ENCODE results near the gene ITIH3.

ITIH3 gene

GRCh38 chr3:52820736-52821135 lies 26.1 kb downstream of the ITIH3 start:
- 0 out of 22 replicates have a peak overlapping the region, but pooled peaks of 1 of the 11 experiments have one; percentile 44 for H3K9ac ChIP-seq
- H3K27me3 ChIP-seq: no peaks in the 10 kb centered on the region
- H3K27ac ChIP-seq: peak overlapping the region in 1 of 11 experiments; percentile 97; a peak in 2 of 22 replicates
- peaks cover 0 to 20% (median 0%) of the 10 kb centered on the region in 11 experiments; a peak in 3 of 22 replicates for H3K36me3 ChIP-seq
- H3K9me3 ChIP-seq (replicated peaks in 1 of 11): no peaks in the 10 kb centered on the region
- H3K4me2 ChIP-seq: no peak overlapping the region
- peaks cover 0 to 45% (median 27%) of the 10 kb centered on the region in 10 experiments; a peak in 18 of 20 replicates for H3K4me1 ChIP-seq
- H3K4me3 ChIP-seq: no peak overlapping the region
- H4K20me1 ChIP-seq: no peaks in the 10 kb centered on the region
- TF ChIP-seq Cebpa-rat (IDR thresholded peaks at IDR 0.05): no peak

DNA sequence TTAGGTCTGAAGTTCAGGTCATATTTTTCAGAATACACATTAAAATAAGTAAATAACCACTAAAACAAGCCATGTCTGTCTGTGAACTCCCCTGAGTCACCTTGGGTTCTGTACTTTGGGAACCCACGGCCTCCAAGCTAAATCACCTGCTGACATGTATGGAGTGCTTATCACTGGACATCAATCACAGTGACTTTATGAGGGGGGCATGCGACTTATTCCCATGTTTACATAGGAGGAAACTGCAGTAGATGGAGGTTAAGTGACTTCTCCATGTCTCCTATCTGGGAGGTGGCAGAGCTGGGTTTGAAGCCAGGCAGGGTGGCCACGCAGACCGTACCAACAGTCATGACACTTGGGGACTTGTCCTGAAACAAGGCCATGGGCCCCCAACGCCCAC lies 27.8 kb downstream of the ITIH3 start:
- Histone ChIP-seq H3K9ac (peak overlapping the region in 1 of 11 experiments; percentile 18; a peak in 2 of 22 replicates), H3K4me1 (peaks cover under 1 to 39% (median 25%) of the 10 kb centered on the region in 10 experiments; a peak in 19 of 20 replicates), H3K4me2 (no peak overlapping the region), H3K27ac (peak overlapping the region in 1 of 11 experiments; percentile 25; a peak in 3 of 22 replicates), H3K36me3 (peaks cover 0 to 20% (median 0%) of the 10 kb centered on the region in 11 experiments; a peak in 3 of 22 replicates), H3K27me3 (no peaks in the 10 kb centered on the region), H4K20me1 (no peaks in the 10 kb centered on the region), H3K9me3 (replicated peaks in 1 of 11) (no peaks in the 10 kb centered on the region), H3K4me3 (no peak overlapping the region)
- TF ChIP-seq Cebpa-rat (IDR thresholded peaks at IDR 0.05): no peak

- no peak overlapping the region for H3K4me2 ChIP-seq
- no peak overlapping the region for H3K4me3 ChIP-seq
- no peaks in the 10 kb centered on the region; a peak in 1 of 22 replicates for H4K20me1 ChIP-seq
- peaks cover 0 to 20% (median 0%) of the 10 kb centered on the region in 11 experiments; a peak in 3 of 22 replicates for H3K36me3 ChIP-seq
- no peak overlapping the region for H3K27ac ChIP-seq
- peaks cover under 1 to 25% (median 16%) of the 10 kb centered on the region in 10 experiments; a peak in 18 of 20 replicates for H3K4me1 ChIP-seq
- H3K9ac ChIP-seq: no peak overlapping the region
- H3K27me3 ChIP-seq: no peaks in the 10 kb centered on the region
- TF ChIP-seq Cebpa-rat (IDR thresholded peaks at IDR 0.05): no peak
- H3K9me3 ChIP-seq (replicated peaks in 1 of 11): no peaks in the 10 kb centered on the region
These were observed 29.4 kb downstream of the ITIH3 start for GRCh38 chr3:52824037-52824436.

DNA sequence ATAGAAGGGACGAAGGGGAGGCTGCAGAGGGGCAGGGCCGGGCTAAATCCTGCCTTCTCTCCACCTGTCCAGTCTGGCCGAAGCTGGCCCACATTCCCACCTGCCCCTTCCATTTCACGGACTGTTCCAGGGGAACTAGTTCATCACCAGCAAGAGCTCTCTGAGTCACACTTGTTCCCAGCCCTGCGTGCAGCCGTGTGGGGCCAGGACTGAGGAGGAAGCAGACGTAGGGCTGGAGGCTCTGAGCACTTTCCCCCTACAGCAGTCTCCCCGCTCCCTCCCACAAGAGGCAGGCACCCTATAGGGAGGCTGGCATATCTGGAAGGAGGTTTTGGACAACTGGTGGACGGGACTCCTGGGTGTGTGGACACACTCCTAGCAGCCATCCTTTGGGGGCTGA lies 32.8 kb downstream of the ITIH3 start:
- no peak overlapping the region for H3K27ac ChIP-seq
- no peak overlapping the region for H3K4me3 ChIP-seq
- no peak for TF ChIP-seq Cebpa-rat (IDR thresholded peaks at IDR 0.05)
- peak overlapping the region in 3 of 11 experiments; percentile 20 to 26 (median 22); a peak in 2 of 22 replicates for H3K4me2 ChIP-seq
- no peaks in the 10 kb centered on the region for H3K9me3 ChIP-seq (replicated peaks in 1 of 11)
- H3K9ac ChIP-seq: 0 out of 22 replicates have a peak overlapping the region, but pooled peaks of 1 of the 11 experiments have one; percentile 4
- peaks cover 0 to 19% (median 0%) of the 10 kb centered on the region in 11 experiments; a peak in 3 of 22 replicates for H3K36me3 ChIP-seq
- H4K20me1 ChIP-seq: peaks cover 0 to 8% (median 0%) of the 10 kb centered on the region in 11 experiments; a peak in 3 of 22 replicates
- no peaks in the 10 kb centered on the region for H3K27me3 ChIP-seq
- peaks cover 22 to 39% (median 32%) of the 10 kb centered on the region in 10 experiments for H3K4me1 ChIP-seq

- no peak for TF ChIP-seq Cebpa-rat (IDR thresholded peaks at IDR 0.05)
- Histone ChIP-seq H3K36me3 (peaks cover 0 to 14% (median 0%) of the 10 kb centered on the region in 11 experiments; a peak in 3 of 22 replicates), H3K27me3 (no peaks in the 10 kb centered on the region), H4K20me1 (peaks cover 0 to 8% (median 0%) of the 10 kb centered on the region in 11 experiments; a peak in 3 of 22 replicates), H3K4me3 (no peak overlapping the region), H3K4me1 (peaks cover 26 to 41% (median 35%) of the 10 kb centered on the region in 10 experiments), H3K9ac (peak overlapping the region in 2 of 11 experiments; percentile 4 to 13; a peak in 1 of 22 replicates), H3K4me2 (peak overlapping the region in 3 of 11 experiments; percentile 20 to 26 (median 22); a peak in 3 of 22 replicates), H3K9me3 (replicated peaks in 1 of 11) (no peaks in the 10 kb centered on the region), H3K27ac (no peak overlapping the region)
These were observed 33.3 kb downstream of the ITIH3 start for GRCh38 chr3:52827866-52828376.

GRCh38 chr3:52829482-52829881 lies 34.9 kb downstream of the ITIH3 start:
- Histone ChIP-seq H3K27ac (no peak overlapping the region), H3K9ac (no peak overlapping the region), H3K36me3 (peaks cover 0 to 3% (median 0%) of the 10 kb centered on the region in 11 experiments; a peak in 1 of 22 replicates), H3K9me3 (replicated peaks in 1 of 11) (no peaks in the 10 kb centered on the region), H4K20me1 (peaks cover 0 to 8% (median 0%) of the 10 kb centered on the region in 11 experiments; a peak in 3 of 22 replicates), H3K4me3 (no peak overlapping the region), H3K4me2 (peak overlapping the region in 1 of 11 experiments; percentile 73; a peak in 1 of 22 replicates), H3K4me1 (peaks cover 32 to 52% (median 40%) of the 10 kb centered on the region in 10 experiments), H3K27me3 (no peaks in the 10 kb centered on the region)
- no peak for TF ChIP-seq Cebpa-rat (IDR thresholded peaks at IDR 0.05)

DNA sequence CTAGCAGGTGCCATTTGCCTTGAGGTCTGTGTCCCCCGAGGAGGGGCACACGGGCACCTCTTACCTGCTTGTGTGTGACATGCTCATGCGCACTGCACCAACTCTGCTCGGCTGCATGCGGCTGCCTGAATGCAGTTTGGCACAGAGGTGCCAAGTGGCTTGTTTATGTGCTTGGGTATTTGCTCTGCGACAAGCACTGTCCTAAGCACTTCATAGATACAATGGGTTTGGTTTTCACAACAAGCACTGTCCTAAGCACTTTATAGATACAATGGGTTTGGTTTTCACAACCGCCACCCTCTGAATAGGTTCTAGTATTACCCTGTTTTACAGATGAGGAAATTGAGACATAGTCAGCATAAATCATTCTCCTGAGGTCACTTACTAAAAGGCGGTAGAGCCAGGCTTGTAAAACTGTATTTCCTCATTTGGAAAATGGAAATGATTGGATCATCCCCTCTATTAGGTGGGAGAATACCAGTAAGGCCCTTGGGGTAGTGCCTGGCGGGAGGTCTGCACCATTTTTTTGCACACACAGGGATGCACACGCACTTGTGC lies 35.4 kb downstream of the ITIH3 start:
- peaks cover 0 to 3% (median 0%) of the 10 kb centered on the region in 11 experiments; a peak in 2 of 22 replicates for H3K36me3 ChIP-seq

DNA sequence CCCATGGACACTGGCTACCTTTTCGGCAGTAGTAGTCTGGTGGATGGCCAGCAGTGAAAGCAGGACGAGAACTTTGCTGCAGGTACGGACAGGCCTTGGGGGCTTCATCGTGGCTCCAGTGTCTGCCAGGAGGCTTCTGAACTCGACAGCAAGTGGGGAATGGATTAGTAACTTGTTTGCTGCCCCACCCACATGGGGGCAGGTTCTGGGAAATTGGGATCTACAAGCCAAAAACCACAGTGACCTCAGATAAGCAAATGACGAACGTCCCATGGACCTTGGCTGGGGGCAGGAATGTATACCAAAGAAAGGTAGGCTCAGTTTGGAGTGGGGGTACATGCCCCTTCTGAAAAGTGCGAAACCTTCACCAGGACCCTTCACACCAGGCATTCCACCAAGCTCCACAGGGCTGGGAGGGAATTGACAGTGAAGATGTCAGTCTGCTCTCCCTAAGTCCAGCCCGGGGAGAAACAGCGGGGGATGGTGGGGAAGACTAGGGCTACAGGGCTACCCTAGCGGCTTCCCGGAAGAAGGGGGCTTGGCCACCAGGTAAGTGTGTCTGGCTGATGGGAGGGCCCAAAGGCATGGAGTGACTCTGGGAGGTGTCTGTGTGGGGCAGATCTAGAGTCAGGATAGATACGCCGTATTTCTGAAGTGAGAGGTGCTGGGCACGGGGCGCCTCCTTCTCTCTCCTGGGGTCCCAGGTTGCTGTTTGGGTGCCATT lies 36.1 kb downstream of the ITIH3 start, which contains the start of gene ITIH4:
TSS of gene ITIH4 (minus strand) at position 138 of the 724 bp plus-strand sequence. CDS start at position 108, 30 bp downstream.
- peak within 1 kb of the TSS in 9 of 11 experiments; percentile 8 to 61 (median 22); a peak in 9 of 22 replicates for H3K9ac ChIP-seq
- peaks cover 33 to 64% (median 45%) of the 10 kb centered on the region in 10 experiments for H3K4me1 ChIP-seq
- H4K20me1 ChIP-seq: peaks cover 0 to 8% (median 0%) of the 10 kb centered on the region in 11 experiments; a peak in 4 of 22 replicates
- H3K9me3 ChIP-seq (replicated peaks in 1 of 11): no peaks in the 10 kb centered on the region
- no peaks in the 10 kb centered on the region for H3K27me3 ChIP-seq
- H3K27ac ChIP-seq: peak within 1 kb of the TSS in 9 of 11 experiments; percentile 13 to 62 (median 38); a peak in 15 of 22 replicates
- peak within 1 kb of the TSS; percentile 64 to 87 (median 80) for H3K4me2 ChIP-seq
- no peak for TF ChIP-seq Cebpa-rat (IDR thresholded peaks at IDR 0.05)
- peaks cover 0 to 10% (median 2%) of the 10 kb centered on the region in 11 experiments; a peak in 7 of 22 replicates for H3K36me3 ChIP-seq
- no peak within 1 kb of the TSS for H3K4me3 ChIP-seq

More for the DNA sequence above, 35.4 kb downstream of the ITIH3 start:
- Histone ChIP-seq H3K4me1 (peaks cover 33 to 57% (median 42%) of the 10 kb centered on the region in 10 experiments), H3K9ac (no peak overlapping the region), H3K9me3 (replicated peaks in 1 of 11) (no peaks in the 10 kb centered on the region), H3K27ac (no peak overlapping the region), H3K4me2 (peak overlapping the region; percentile 64 to 87 (median 80); a peak in 11 of 22 replicates), H4K20me1 (peaks cover 0 to 8% (median 0%) of the 10 kb centered on the region in 11 experiments; a peak in 4 of 22 replicates), H3K4me3 (no peak overlapping the region), H3K27me3 (no peaks in the 10 kb centered on the region)
- no peak for TF ChIP-seq Cebpa-rat (IDR thresholded peaks at IDR 0.05)

Data from BLaER1 treated with 17β-estradiol and CSF1 and Interleukin-3, amounts not matched to agents 10 nM and 100 nM (cell line).